GM23338 (cell line): ENCODE measurements around the gene FFAR3. TPM values are rescaled to one million over a fixed set of nuclear protein-coding genes. Genes with fewer than 3 reads are reported as not detected.

Experiments
- ATAC-seq: fragments of 200-7000 bp; cut with Tn5 transposase; 3 replicates; pipeline ENCODE4 v1.9.1; 2020
- DNase-seq: peaks from one replicate; pipeline ENCODE4 v3.0.0-alpha.2; 2015; ENCODE audit warnings: low spot score
- H2AFZ ChIP-seq: fragments of 200-600 bp; sonication (generic); 2 replicates; pipeline ENCODE4 v1.8.0; 2016; ENCODE audit warnings: antibody characterized with exemption, mild to moderate bottlenecking, moderate library complexity
- H3F3A ChIP-seq: fragments of 200-600 bp; sonication (generic); replicated peaks from 2 replicates; pipeline ENCODE4 v1.8.0; 2017; ENCODE audit warnings: antibody characterized with exemption, mixed run types, low read depth
- H3K27ac ChIP-seq: fragments of 200-600 bp; sonication (generic); 2 replicates; pipeline ENCODE4 v1.6.1; 2016; ENCODE audit warnings: low read depth
- H3K27me3 ChIP-seq: fragments of 200-600 bp; sonication (generic); 2 replicates; pipeline ENCODE4 v1.8.0; 2016; ENCODE audit warnings: mild to moderate bottlenecking, mixed run types, moderate library complexity; ENCODE audit not compliant: insufficient read depth
- H3K36me3 ChIP-seq: fragments of 200-600 bp; sonication (generic); 2 replicates; pipeline ENCODE4 v1.8.0; 2016; ENCODE audit warnings: mild to moderate bottlenecking; ENCODE audit not compliant: insufficient read depth
- H3K4me1 ChIP-seq: fragments of 200-600 bp; sonication (generic); 2 replicates; pipeline ENCODE4 v1.8.0; 2016; ENCODE audit warnings: mild to moderate bottlenecking, moderate library complexity; ENCODE audit not compliant: insufficient read depth
- H3K4me2 ChIP-seq: fragments of 200-600 bp; sonication (generic); 2 replicates; pipeline ENCODE4 v1.7.1; 2017; ENCODE audit warnings: mixed run types
- H3K4me3 ChIP-seq: fragments of 200-600 bp; sonication (generic); 2 replicates; pipeline ENCODE4 v1.6.1; 2016; ENCODE audit warnings: mixed run types
- H3K79me2 ChIP-seq: fragments of 200-600 bp; sonication (generic); replicated peaks from 2 replicates; pipeline ENCODE4 v1.8.0; 2017; ENCODE audit warnings: mild to moderate bottlenecking; ENCODE audit not compliant: insufficient read depth
- H3K9me2 ChIP-seq: fragments of 200-600 bp; sonication (generic); 2 replicates; pipeline ENCODE4 v1.8.0; 2017; ENCODE audit not compliant: insufficient read depth
- H4K20me1 ChIP-seq: fragments of 200-600 bp; sonication (generic); replicated peaks from 2 replicates; pipeline ENCODE4 v1.8.0; 2017; ENCODE audit warnings: mild to moderate bottlenecking; ENCODE audit not compliant: insufficient read depth
- H3K27ac Mint-ChIP-seq: 2 replicates; pipeline ENCODE4 v1.8.0; 2020; ENCODE audit warnings: inconsistent platforms, mild to moderate bottlenecking, moderate library complexity, mixed read lengths
- H3K27me3 Mint-ChIP-seq: 3 replicates; pipeline ENCODE4 v1.8.0; 2022; ENCODE audit warnings: low read depth, mild to moderate bottlenecking, moderate library complexity, mixed read lengths, inconsistent platforms; ENCODE audit not compliant: insufficient read depth, poor library complexity
- H3K36me3 Mint-ChIP-seq: 3 replicates; pipeline ENCODE4 v1.8.0; 2021; ENCODE audit warnings: low read depth, mild to moderate bottlenecking, inconsistent platforms, moderate library complexity, mixed read lengths
- H3K4me1 Mint-ChIP-seq: 3 replicates; pipeline ENCODE4 v1.8.0; 2020; ENCODE audit warnings: mild to moderate bottlenecking, inconsistent platforms, mixed read lengths
- H3K4me3 Mint-ChIP-seq: 3 replicates; pipeline ENCODE4 v1.8.0; 2021; ENCODE audit warnings: moderate library complexity, mild to moderate bottlenecking, inconsistent platforms, mixed read lengths
- H3K9me3 Mint-ChIP-seq: 3 replicates; pipeline ENCODE4 v1.8.0; 2020; ENCODE audit warnings: moderate library complexity, mild to moderate bottlenecking, inconsistent platforms, mixed read lengths
- CREB1 ChIP-seq: fragments of 250-450 bp; sonication (Bioruptor Pico); IDR thresholded peaks from 2 replicates; pipeline ENCODE4 v1.5.0; 2020; ENCODE audit warnings: low read depth, mild to moderate bottlenecking, moderate library complexity
- EZH2 ChIP-seq: fragments of 200-600 bp; sonication (generic); IDR thresholded peaks from one replicate; pipeline ENCODE4 v1.8.0; 2017; ENCODE audit warnings: antibody characterized with exemption, mild to moderate bottlenecking, low read depth; ENCODE audit not compliant: unreplicated experiment
- EZH2phosphoT487 ChIP-seq: fragments of 200-600 bp; sonication (generic); IDR thresholded peaks from one replicate; pipeline ENCODE4 v1.8.1; 2018; ENCODE audit warnings: antibody characterized with exemption; ENCODE audit not compliant: unreplicated experiment
- JUNB ChIP-seq: IDR thresholded peaks from one replicate; pipeline ENCODE4 v1.6.1; 2016; ENCODE audit warnings: antibody characterized with exemption; ENCODE audit not compliant: unreplicated experiment
- NANOG ChIP-seq: IDR thresholded peaks from 2 replicates; pipeline ENCODE4 v1.6.1; 2016; ENCODE audit warnings: antibody characterized with exemption, borderline replicate concordance
- POLR2AphosphoS5 ChIP-seq: IDR thresholded peaks from 2 replicates; pipeline ENCODE4 v1.6.1; 2016; ENCODE audit warnings: antibody characterized with exemption, low read depth
- STAT1 ChIP-seq: IDR thresholded peaks from one replicate; pipeline ENCODE4 v1.6.1; 2016; ENCODE audit warnings: antibody characterized with exemption; ENCODE audit not compliant: unreplicated experiment
- ZNF114 ChIP-seq: fragments of 250-450 bp; sonication (Bioruptor Pico); IDR thresholded peaks from 2 replicates; pipeline ENCODE4 v1.5.0; 2020; ENCODE audit warnings: mild to moderate bottlenecking, moderate library complexity
- ZNF331 ChIP-seq: fragments of 250-450 bp; sonication (Bioruptor Pico); IDR thresholded peaks from 2 replicates; pipeline ENCODE4 v1.5.0; 2020; ENCODE audit warnings: low read depth, mild to moderate bottlenecking, moderate library complexity
- polyA plus RNA-seq: library from polyadenylated mRNA; unstranded; fragments of >200 nt; fragmentation: Nextera tagmentation; extraction: Ambion mirVana; gene quantifications from 2 replicates; pipeline ENCODE4 v1.2.1, GENCODE V29; 2016
- total RNA-seq: library from RNA; depleted of rRNA; stranded (reverse); fragments of >200 nt; shearing (Covaris generic); gene quantifications from 2 replicates; pipeline ENCODE4 v1.2.3, GENCODE V29; 2014
- TF ChIP-seq, protein P1 (sequence below): IDR thresholded peaks from one replicate; pipeline ENCODE4 v1.6.1; 2018; ENCODE audit warnings: antibody characterized with exemption; ENCODE audit not compliant: unreplicated experiment
- TF ChIP-seq, protein P2 (sequence below): IDR thresholded peaks from 2 replicates; pipeline ENCODE4 v1.6.1; 2016; ENCODE audit warnings: antibody characterized with exemption
- TF ChIP-seq, protein P3 (sequence below), 2 experiments: fragments of 200-600 bp in 1 of 2; sonication (generic) in 1 of 2; conservative IDR thresholded peaks; 2 replicates each; pipeline versions ENCODE4 v1.5.1 to v1.6.1; 2016 to 2017; ENCODE audit warnings: antibody characterized with exemption in 2 of 2, low read depth in 2 of 2, mild to moderate bottlenecking in 2 of 2, moderate library complexity in 1 of 2
- TF ChIP-seq, protein P4 (sequence below): fragments of 250-450 bp; sonication (Bioruptor Pico); IDR thresholded peaks from 2 replicates; pipeline ENCODE4 v1.5.0; 2020; ENCODE audit warnings: mild to moderate bottlenecking, moderate library complexity

Gene FFAR3
- total and polyA plus RNA-seq, 2 experiments from 2014 or later = 0.35 TPM; not detected in 1

DNA sequence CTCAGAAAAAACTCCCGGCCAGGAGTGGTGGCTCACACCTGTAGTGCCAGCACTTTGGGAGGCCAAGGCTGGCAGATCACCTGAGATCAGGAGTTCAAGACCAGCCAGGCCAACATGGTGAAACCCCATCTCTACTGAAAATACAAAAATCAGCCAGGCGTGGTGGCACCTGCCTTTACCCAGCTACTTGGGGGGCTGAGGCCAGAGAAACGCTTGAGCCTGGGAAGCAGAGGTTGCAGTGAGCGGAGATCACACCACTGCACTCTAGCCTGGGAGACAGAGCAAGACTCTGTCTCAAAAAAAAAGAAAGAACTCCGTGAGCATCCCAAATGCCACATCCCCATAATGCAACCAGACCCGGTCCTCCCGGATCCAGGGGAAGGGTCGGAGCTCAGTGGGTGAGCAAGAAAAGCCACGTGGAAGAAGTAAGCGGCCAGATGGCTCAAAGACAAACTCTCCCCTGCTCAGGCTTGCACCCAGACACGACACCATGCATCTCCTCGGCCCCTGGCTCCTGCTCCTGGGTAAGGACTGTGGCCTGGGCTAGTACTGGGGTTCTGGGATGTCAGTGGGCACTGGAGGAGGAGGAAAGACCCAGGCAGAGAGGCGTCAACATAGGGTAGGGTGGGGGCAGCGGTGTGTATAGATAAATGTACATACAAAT lies 26.6 kb upstream of the FFAR3 start:
- Histone ChIP-seq H4K20me1 (no peaks in the 10 kb centered on the region), H3F3A (no peaks in the 10 kb centered on the region), H3K27me3 (no peaks in the 10 kb centered on the region), H3K4me2 (no peak overlapping the region), H3K27ac (no peak overlapping the region), H3K9me2 (no peaks in the 10 kb centered on the region), H2AFZ (no peak overlapping the region), H3K4me3 (no peak overlapping the region), H3K36me3 (no peaks in the 10 kb centered on the region), H3K79me2 (no peaks in the 10 kb centered on the region), H3K4me1 (no peaks in the 10 kb centered on the region)
- Mint-ChIP-seq H3K9me3 (no peaks in the 10 kb centered on the region; the same call in 2 of the 3 replicates), H3K27me3 (peaks cover 5% of the 10 kb centered on the region), H3K27ac (no peak overlapping the region), H3K4me1 (peaks cover 7% of the 10 kb centered on the region), H3K36me3 (no peaks in the 10 kb centered on the region), H3K4me3 (no peak overlapping the region)
- TF ChIP-seq EZH2phosphoT487 = no peak
- TF ChIP-seq STAT1 = no peak
- TF ChIP-seq EZH2 = no peak
- TF ChIP-seq, protein P1, sequence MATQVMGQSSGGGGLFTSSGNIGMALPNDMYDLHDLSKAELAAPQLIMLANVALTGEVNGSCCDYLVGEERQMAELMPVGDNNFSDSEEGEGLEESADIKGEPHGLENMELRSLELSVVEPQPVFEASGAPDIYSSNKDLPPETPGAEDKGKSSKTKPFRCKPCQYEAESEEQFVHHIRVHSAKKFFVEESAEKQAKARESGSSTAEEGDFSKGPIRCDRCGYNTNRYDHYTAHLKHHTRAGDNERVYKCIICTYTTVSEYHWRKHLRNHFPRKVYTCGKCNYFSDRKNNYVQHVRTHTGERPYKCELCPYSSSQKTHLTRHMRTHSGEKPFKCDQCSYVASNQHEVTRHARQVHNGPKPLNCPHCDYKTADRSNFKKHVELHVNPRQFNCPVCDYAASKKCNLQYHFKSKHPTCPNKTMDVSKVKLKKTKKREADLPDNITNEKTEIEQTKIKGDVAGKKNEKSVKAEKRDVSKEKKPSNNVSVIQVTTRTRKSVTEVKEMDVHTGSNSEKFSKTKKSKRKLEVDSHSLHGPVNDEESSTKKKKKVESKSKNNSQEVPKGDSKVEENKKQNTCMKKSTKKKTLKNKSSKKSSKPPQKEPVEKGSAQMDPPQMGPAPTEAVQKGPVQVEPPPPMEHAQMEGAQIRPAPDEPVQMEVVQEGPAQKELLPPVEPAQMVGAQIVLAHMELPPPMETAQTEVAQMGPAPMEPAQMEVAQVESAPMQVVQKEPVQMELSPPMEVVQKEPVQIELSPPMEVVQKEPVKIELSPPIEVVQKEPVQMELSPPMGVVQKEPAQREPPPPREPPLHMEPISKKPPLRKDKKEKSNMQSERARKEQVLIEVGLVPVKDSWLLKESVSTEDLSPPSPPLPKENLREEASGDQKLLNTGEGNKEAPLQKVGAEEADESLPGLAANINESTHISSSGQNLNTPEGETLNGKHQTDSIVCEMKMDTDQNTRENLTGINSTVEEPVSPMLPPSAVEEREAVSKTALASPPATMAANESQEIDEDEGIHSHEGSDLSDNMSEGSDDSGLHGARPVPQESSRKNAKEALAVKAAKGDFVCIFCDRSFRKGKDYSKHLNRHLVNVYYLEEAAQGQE = no peak
- TF ChIP-seq JUNB = no peak
- TF ChIP-seq NANOG = no peak
- no peak for TF ChIP-seq POLR2AphosphoS5
- TF ChIP-seq, protein P2, sequence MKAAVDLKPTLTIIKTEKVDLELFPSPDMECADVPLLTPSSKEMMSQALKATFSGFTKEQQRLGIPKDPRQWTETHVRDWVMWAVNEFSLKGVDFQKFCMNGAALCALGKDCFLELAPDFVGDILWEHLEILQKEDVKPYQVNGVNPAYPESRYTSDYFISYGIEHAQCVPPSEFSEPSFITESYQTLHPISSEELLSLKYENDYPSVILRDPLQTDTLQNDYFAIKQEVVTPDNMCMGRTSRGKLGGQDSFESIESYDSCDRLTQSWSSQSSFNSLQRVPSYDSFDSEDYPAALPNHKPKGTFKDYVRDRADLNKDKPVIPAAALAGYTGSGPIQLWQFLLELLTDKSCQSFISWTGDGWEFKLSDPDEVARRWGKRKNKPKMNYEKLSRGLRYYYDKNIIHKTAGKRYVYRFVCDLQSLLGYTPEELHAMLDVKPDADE = no peak
- TF ChIP-seq, protein P3, sequence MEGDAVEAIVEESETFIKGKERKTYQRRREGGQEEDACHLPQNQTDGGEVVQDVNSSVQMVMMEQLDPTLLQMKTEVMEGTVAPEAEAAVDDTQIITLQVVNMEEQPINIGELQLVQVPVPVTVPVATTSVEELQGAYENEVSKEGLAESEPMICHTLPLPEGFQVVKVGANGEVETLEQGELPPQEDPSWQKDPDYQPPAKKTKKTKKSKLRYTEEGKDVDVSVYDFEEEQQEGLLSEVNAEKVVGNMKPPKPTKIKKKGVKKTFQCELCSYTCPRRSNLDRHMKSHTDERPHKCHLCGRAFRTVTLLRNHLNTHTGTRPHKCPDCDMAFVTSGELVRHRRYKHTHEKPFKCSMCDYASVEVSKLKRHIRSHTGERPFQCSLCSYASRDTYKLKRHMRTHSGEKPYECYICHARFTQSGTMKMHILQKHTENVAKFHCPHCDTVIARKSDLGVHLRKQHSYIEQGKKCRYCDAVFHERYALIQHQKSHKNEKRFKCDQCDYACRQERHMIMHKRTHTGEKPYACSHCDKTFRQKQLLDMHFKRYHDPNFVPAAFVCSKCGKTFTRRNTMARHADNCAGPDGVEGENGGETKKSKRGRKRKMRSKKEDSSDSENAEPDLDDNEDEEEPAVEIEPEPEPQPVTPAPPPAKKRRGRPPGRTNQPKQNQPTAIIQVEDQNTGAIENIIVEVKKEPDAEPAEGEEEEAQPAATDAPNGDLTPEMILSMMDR (conservative IDR thresholded peaks at IDR 0.05; ENCODE audit: low read depth in 2 of 2) = no peak
- TF ChIP-seq ZNF114 (CRISPR knock-in tag) = no peak
- TF ChIP-seq, protein P4, sequence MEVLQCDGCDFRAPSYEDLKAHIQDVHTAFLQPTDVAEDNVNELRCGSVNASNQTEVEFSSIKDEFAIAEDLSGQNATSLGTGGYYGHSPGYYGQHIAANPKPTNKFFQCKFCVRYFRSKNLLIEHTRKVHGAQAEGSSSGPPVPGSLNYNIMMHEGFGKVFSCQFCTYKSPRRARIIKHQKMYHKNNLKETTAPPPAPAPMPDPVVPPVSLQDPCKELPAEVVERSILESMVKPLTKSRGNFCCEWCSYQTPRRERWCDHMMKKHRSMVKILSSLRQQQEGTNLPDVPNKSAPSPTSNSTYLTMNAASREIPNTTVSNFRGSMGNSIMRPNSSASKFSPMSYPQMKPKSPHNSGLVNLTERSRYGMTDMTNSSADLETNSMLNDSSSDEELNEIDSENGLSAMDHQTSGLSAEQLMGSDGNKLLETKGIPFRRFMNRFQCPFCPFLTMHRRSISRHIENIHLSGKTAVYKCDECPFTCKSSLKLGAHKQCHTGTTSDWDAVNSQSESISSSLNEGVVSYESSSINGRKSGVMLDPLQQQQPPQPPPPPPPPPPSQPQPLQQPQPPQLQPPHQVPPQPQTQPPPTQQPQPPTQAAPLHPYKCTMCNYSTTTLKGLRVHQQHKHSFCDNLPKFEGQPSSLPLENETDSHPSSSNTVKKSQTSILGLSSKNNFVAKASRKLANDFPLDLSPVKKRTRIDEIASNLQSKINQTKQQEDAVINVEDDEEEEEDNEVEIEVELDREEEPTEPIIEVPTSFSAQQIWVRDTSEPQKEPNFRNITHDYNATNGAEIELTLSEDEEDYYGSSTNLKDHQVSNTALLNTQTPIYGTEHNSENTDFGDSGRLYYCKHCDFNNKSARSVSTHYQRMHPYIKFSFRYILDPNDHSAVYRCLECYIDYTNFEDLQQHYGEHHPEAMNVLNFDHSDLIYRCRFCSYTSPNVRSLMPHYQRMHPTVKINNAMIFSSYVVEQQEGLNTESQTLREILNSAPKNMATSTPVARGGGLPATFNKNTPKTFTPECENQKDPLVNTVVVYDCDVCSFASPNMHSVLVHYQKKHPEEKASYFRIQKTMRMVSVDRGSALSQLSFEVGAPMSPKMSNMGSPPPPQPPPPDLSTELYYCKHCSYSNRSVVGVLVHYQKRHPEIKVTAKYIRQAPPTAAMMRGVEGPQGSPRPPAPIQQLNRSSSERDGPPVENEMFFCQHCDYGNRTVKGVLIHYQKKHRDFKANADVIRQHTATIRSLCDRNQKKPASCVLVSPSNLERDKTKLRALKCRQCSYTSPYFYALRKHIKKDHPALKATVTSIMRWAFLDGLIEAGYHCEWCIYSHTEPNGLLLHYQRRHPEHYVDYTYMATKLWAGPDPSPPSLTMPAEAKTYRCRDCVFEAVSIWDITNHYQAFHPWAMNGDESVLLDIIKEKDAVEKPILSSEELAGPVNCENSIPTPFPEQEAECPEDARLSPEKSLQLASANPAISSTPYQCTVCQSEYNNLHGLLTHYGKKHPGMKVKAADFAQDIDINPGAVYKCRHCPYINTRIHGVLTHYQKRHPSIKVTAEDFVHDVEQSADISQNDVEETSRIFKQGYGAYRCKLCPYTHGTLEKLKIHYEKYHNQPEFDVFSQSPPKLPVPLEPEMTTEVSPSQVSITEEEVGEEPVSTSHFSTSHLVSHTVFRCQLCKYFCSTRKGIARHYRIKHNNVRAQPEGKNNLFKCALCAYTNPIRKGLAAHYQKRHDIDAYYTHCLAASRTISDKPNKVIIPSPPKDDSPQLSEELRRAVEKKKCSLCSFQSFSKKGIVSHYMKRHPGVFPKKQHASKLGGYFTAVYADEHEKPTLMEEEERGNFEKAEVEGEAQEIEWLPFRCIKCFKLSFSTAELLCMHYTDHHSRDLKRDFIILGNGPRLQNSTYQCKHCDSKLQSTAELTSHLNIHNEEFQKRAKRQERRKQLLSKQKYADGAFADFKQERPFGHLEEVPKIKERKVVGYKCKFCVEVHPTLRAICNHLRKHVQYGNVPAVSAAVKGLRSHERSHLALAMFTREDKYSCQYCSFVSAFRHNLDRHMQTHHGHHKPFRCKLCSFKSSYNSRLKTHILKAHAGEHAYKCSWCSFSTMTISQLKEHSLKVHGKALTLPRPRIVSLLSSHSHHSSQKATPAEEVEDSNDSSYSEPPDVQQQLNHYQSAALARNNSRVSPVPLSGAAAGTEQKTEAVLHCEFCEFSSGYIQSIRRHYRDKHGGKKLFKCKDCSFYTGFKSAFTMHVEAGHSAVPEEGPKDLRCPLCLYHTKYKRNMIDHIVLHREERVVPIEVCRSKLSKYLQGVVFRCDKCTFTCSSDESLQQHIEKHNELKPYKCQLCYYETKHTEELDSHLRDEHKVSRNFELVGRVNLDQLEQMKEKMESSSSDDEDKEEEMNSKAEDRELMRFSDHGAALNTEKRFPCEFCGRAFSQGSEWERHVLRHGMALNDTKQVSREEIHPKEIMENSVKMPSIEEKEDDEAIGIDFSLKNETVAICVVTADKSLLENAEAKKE (CRISPR knock-in tag) = no peak
- no peak for TF ChIP-seq ZNF331 (CRISPR knock-in tag)
- TF ChIP-seq CREB1 (CRISPR knock-in tag) = no peak
- DNase-seq (no peak), ATAC-seq (no peak)
